Hepatocyte (in vitro differentiated cells): ENCODE data around the gene KL.

Experiments used
- EZH2 ChIP-seq: fragments of 200-600 bp; sonication (generic); IDR thresholded peaks from 2 replicates; pipeline ENCODE4 v1.6.1; 2016; ENCODE audit warnings: antibody characterized with exemption, mild to moderate bottlenecking, borderline replicate concordance
- EZH2phosphoT487 ChIP-seq: fragments of 200-600 bp; sonication (generic); IDR thresholded peaks from one replicate; pipeline ENCODE4 v1.6.1; 2018; ENCODE audit warnings: antibody characterized with exemption, mild to moderate bottlenecking, low read depth, moderate library complexity; ENCODE audit not compliant: unreplicated experiment, severe bottlenecking

GRCh38 chr13:33016414-33017322 lies at the start of gene KL:
- no peak for TF ChIP-seq EZH2
- no peak for TF ChIP-seq EZH2phosphoT487
